GM21576 (cell line): Measurements from ENCODE around the gene ZPLD1.

Source experiments
- ATAC-seq: cut with Tn5 transposase; IDR thresholded peaks from one replicate; pipeline ENCODE4 v1.9.1; 2021; ENCODE audit warnings: mild to moderate bottlenecking, moderate library complexity; ENCODE audit not compliant: unreplicated experiment

ZPLD1 gene

DNA sequence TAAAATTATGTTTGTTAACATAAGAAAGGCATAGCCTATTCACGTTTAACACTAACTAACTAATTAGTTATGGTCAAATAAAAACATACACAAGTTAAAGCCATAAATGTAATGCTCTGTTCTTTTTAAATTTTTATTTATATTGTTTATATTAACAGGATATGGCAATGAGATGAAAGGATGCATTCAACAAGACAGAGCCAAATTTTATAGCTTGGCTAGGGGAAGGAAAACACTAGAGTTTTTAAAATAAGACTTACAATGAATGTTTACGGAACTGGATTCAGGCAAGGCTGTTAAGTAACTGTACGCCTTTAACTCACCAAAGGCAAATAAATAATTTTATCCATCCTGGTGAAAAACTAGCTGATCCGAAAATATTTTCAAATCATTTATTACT is 86.4 kb downstream of the ZPLD1 start:
- ATAC-seq = no peak

DNA sequence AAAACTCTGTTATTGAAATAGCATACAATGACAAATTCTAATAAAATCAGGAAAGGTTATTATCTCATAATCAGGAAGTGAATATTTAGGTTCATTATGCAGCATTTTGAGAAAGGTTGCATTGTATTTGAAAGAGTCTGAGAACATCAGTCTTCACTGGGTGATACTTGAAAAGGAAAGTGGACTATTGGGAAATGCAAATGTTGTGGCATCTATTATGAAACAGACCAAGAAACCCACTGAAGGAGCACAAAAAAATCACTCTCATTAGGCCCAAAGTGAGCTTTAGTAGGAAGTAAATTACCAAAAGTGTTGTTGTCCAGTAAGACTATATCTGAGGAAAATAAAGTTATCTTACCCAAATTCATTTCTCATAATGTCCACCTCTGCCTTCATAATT is 90.8 kb downstream of the ZPLD1 start:
- ATAC-seq = peak; percentile 81

DNA sequence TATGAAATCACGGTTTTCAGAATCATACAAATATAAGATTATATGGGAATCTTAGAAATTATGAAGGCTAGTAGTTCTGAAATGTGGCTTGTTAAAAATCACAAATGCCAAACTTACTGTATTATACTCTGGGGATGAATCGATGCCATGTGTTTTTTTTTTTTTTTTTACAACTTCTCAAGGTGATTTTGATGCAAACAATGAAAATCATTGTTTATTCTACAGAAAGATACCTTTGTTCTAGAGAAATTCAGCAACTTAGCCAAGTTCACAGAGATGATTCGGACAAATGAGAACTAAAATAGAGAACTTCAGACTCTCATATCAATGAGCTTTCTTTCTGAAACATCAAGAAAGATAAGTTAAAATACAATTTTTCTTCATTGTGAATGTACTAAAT is 92.0 kb downstream of the ZPLD1 start:
- ATAC-seq = no peak

GRCh38 chr3:102528727-102529126 is 93.9 kb downstream of the ZPLD1 start:
- ATAC-seq = no peak
